ENCODE measurements around the gene CCDC177.

CCDC177 gene

GRCh38 chr14:69560826-69561225, 13.8 kb downstream of the CCDC177 start:
- DNase-seq, result no peak

DNA sequence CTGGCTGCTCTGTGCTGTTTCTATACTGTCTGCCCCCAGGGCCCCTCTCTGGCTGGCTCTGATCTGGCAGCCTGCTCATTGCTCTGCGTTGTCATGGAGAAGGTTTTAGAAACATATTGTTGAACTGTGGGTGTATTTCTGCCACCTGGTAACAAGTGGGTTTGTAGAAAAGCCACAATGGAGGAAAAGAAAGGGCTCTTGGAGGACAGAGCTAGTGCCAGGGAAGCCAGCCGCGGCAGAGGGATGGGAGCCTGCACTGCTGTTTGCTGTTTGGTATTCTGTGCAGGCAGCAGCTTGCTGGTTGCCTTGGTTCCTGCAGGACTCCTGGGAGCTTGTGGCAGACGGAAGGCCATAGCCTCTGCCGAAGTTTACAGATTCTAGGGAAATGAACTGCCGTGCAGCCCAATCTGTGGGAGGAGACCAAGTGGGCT, 15.1 kb downstream of the CCDC177 start:
- DNase-seq, result peak; percentile 44

GRCh38 chr14:69558774-69559173, 15.9 kb downstream of the CCDC177 start:
- no peak for DNase-seq

DNA sequence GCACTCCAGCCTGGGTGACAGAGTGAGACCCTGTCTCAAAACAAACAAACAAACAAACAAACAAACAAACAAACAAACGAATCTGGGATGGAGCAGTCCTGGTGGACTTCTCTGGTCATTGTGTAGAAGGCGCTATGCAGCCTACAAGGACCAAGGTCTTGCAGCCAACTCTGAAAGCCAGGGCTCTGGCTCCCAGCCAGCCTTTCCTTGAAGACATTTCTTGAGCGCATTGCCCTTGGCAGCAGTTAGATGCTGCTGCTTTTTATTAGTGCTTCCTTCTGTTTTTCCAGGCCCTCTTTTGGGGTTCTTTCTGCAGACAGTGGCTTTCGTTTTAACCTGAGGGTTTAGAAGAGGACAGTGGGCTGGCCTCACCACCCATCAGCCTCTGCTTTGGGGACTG, 20.2 kb downstream of the CCDC177 start:
- peak; percentile 21 for DNase-seq

DNA sequence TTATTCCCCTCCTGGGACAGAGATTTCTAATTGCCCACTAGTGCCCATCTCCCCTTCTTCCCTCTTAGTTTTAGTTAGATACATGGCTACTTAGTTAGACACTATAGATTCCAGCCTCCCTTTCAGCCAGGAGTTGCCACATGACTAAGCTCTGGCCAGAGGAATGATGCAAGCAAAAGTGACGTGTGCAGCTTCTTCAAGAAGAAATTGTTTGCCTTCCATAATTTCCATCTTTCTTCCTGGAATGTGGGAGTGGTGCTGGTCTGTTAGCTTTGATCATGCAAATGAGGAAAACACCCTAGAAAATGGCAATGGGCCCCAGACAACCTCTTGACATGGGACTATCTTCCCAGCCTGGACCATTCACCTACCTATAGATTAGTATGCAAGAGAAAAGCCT, 21.4 kb downstream of the CCDC177 start:
- DNase-seq, result no peak

DNA sequence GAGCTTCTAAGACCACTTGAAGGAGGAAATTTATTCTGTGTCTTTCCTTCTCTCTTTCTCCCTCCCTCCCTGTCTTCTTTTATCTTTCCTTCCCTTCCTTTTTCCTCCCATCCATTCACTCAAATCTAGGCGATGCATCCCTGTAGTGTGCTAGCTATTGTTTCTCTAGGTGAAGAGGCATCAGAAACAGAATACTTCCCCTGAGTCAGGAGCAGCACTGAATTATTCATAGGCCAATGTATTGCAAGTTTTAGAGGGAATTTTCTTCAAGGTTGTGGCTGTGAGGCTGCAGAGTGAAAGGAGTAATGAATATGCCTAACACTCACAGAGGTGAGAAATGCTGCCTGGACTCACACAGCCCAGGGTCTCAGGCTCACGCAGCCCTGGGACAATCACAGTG, 23.2 kb downstream of the CCDC177 start:
- DNase-seq, result no peak

DNA sequence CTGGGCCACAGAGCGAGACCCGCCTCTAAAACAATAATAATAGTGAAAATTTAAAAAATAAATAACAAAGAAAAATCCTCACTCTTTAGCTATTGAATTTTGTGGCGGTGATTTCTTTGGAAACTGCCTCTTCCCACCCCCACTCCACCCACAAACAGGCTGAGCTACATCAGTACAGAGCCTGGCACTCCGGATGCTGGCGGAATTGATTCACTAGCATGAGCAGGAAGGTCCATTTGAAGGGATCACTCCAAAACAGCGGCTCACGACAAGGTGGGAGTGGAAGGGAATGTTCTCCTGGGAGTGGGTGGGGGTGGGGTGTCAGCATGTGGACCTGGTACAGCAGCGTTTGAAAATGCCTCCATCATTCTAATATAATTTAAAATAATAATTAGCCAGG, 26.1 kb downstream of the CCDC177 start:
- no peak for DNase-seq

GRCh38 chr14:69547701-69548348, 26.8 kb downstream of the CCDC177 start:
- DNase-seq, result no peak

- DNase-seq, result peak; percentile 48
Observed at GRCh38 chr14:69543341-69544115, 31.1 kb downstream of the CCDC177 start.

GRCh38 chr14:69542311-69542710, 32.4 kb downstream of the CCDC177 start:
- DNase-seq, result no peak

GRCh38 chr14:69540654-69541335, 33.9 kb downstream of the CCDC177 start:
- DNase-seq, result no peak

DNA sequence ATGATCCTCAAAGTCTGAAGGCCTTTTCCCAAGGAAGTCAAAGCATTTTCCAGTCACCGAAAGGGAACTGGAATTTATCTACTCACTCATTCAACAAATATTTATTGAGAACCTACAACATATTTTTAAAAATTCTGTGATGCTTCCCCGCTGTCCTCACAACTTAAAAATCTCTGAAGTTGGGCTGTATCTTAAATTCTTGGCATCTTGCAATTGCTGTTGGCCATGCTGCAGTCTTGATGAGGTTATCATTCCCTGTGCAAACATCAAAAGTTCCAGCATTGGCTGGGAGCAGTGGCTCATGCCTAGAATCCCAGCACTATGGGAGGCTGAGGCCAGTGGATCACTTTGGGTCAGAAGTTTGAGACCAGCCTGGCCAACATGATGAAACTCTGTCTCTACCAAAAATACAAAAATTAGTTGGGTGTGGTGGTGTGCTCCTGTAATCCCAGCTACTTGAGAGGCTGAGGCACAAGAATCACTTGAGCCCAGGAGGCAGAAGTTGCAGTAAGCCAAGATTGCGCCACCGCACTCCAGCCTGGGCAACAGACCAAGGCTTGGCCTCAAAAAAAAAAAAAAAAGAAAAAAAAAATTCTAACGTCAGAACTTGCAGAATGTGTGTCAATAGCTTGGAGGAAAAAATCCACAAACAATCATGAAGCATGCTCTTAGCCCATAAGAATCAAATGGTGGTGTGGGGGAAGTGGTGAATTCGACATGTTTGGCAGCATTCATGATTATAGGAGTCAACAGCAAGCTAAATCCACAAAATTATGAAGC, 34.9 kb downstream of the CCDC177 start:
- no peak for DNase-seq

DNA sequence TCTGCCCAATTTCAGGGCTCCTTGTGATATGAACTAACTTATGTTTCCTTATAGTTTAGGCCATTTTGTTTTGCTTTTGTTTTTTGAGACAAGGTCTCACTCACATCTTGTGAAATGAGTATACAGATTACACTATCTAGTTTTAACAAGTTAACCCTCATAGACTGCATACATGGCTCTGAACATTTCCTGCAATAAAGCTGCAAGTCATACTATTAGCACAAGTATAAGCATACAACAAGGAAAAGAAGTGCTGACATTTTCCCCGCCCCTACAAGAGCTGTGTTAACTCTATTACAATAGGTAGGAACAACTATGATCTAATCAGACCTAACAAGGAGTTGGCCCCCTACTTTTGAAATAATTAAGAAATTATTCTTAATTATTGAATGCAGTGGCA, 35.9 kb downstream of the CCDC177 start:
- no peak for DNase-seq

DNA sequence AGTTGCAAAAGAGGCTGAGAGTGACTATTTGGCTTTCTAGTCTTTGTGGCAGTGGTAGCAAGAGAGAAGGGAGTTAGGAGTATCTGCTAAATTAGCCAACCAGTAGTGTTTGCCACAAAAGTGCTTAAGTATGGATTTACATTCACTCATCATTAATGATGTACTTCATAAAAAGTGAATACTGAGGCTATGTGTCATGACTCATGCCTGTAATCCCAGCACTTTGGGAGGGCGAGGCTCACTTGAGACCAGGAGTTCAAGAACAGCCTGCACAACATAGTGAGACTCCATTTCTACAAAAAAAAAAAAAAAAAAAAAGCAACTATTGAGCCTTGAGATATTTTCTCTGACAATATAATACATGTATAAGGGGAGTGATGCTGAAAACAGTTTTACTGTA, 36.8 kb downstream of the CCDC177 start:
- DNase-seq, result no peak

DNA sequence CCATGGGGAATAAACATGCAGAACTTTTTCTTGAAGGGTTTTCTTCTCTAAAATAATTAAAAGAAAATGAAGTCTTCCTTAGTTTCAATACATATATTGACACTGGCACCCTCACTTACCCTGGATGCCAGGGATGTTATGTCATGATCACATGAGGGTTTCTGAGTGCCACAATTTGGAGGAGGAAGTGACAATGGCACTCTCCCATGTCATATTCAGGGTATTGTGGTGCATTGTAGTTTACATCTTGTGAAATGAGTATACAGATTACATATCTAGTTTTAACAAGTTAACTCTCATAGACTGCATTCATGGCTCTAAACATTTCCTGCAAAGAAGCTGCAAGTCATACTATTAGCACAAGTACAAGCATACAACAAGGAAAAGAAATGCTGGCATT, 37.7 kb downstream of the CCDC177 start:
- DNase-seq, result no peak

DNA sequence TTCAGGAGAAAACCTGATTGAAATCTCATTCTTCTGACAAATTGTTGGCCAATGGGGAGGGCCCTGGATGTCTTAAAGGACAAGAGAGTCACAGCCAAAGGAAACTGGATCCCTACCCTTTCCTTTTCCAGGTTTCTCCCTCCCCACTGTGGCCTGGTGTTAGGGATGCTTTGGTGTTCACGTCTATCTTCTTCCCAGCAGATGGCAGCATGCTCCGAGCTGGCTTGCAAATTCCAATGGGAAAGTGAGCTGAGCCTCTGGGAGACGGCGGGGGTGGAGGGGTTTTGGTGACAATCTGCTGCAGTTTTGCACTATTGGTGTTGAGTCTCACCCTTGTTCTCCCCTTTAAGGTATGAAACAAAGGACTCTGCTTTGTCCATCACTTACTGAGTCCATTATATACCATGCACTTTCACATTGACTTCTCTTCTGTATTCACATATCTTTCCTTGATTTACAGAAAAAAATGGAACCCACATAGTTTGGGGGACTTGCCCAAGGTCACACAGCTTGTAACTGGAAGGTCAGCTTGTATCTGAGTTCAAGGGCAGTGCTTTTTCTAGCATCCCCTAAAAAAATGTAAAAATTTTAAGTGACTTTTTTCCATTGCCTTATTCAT, 39.3 kb downstream of the CCDC177 start:
- peak; percentile 40 for DNase-seq

GRCh38 chr14:69532561-69533340, 41.9 kb downstream of the CCDC177 start:
- no peak for DNase-seq

- DNase-seq, result no peak
Observed at GRCh38 chr14:69531135-69531534, 43.5 kb downstream of the CCDC177 start.

DNA sequence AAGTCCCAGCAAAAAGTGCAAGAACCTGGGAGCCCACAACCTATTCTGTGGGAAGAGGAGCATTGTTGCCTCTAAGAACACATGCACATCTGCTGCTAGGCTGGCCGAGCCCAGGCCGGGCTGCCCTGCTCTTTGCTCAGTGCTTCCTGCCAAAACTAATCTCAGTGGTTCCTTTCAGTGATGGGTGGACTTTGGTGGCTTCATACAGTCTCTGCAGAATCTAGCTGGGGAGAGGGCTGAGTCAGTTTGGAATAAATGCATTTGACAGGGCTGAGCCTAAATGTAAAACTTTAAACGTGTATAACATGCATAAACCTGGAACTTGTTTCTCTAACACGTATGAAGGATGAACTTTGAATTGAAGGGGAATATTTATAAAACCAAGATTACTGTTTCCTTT, 44.6 kb downstream of the CCDC177 start:
- DNase-seq, result no peak

DNA sequence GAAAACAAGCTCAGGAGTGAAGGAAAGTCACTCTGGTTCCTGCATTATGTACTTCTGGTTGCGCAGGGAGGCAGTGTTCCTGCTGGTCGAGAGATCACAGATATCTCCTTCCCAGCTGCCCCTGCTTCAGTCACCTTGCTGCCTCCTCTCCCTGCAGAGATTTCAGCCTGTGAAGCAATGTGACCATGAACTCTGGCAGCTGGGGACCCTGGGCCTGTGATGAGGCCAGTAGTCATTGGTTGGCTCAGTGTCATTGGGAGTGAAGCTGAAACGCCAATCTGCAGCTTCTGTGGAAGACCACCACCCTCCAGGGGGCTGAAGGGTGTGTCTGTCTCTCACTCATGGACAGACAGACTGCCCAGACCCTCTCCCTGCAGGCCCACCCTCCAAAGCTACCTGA, 45.1 kb downstream of the CCDC177 start:
- no peak for DNase-seq

DNA sequence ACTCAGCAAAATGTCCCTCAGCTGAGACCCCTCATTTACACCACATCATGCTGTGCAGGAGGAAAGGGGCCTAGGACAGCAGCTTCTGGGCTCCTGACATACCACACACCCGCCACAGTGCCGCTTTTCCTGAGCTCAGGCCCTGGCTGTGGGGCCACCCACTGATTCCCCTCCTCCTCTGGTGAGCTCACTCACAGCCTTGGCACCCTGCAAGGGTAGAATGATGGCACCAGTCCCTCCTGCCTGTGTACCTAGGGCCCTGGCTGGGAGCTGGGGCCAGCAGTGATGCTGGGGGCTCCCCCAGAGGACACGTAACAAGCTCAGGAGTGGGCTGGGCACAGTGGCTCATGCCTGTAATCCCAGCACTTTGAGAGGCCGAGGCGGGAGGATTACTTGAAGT, 45.7 kb downstream of the CCDC177 start:
- DNase-seq, result no peak

DNA sequence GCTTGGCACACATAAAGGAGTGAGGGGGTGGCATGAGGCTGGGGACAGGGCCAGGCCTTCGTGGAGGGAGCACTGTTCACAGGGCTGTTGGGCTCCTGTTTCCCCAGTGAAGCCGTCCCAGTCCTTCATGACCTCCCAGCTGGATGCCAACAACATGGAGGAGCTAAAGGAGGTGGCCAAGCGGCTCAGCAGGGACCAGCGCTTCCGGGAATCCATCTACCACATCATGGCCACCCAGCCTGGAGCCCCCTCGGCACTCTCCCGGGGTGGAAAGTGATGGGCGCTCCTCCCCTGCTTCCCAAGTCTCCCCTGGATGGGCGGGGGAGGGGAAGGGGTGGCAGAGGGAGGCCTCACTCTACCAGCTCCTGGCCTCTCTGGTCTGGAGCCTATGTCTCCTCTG, 46.5 kb downstream of the CCDC177 start:
- DNase-seq, result no peak

All from femur (tissue), 1 donor.